GM11168 (cell line): ENCODE results near the gene LAMA3.

Experiments used
- in situ Hi-C: fragments of 300-500 bp; cut with MboI; formaldehyde crosslinking; loops from one replicate; pipeline ENCODE4 v1.12.0; 2022; ENCODE audit warnings: low sequenced_read_pairs; ENCODE audit not compliant: unreplicated experiment

LAMA3 gene

DNA sequence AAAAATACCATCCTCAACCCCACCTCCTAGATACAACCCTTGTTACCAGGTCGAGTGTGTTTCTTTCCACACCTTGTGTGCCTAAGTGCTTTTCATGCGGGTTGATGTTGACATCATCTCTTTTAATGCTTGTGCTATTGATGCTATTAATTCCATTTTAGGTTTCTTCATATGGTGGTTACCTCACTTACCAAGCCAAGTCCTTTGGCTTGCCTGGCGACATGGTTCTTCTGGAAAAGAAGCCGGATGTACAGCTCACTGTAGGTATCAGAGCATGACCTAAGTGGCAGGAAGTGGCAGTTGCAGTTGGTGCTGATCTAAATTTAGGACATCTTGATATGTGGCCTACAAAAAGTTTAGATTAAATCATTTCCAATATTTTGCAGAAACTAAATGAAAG is 175.4 kb downstream of the LAMA3 start:
- in situ Hi-C loops, result no loop called here

DNA sequence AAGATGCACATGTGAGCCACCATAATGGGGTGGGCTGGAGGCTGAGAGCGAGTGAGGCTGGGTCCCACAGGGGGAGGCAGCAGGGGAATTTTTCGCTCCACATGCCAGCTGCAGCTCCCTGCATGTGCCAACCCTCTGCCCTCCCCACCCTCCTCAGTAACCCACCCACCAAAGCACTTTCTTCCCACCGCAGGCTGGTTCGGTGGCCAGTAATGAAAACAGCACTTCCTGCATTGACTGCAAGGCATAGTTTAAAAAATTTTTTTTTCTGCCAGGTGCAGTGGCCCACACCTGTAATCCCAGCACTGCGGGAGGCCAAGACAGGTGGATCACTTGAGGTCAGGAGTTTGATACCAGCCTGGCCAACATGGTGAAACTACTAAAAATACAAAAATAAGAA is 177.8 kb downstream of the LAMA3 start:
- in situ Hi-C loops, result no loop called here

DNA sequence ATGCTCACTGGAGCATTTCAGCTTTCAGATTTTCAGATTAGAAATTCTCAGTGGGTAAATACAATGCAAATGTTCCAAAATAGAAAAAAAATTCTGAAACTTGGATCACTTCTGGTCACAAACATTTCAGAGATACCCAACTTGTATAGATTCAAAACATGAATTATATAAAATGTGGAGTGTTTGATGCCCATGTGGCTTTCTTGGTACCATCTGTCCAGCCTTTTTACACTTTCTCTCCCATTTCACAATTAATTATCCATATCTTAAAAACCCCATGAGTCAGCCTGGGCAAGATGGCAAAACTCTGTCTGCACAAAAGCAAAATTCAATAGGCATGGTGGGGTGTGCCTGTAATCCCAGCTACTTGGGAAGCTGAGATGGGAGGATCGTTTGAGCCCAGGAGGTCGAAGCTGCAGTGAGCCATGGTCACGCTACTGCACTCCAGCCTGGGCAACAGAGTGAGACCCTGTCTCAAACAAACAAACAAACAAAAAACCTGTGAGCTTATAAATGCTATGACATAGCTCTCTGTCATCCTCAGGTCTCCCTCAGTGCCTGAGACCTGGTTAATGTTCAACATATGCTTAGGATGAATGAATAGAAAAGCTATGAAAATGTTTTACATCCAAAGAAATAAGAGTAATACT is 179.0 kb downstream of the LAMA3 start:
- in situ Hi-C loops, result no loop called here

DNA sequence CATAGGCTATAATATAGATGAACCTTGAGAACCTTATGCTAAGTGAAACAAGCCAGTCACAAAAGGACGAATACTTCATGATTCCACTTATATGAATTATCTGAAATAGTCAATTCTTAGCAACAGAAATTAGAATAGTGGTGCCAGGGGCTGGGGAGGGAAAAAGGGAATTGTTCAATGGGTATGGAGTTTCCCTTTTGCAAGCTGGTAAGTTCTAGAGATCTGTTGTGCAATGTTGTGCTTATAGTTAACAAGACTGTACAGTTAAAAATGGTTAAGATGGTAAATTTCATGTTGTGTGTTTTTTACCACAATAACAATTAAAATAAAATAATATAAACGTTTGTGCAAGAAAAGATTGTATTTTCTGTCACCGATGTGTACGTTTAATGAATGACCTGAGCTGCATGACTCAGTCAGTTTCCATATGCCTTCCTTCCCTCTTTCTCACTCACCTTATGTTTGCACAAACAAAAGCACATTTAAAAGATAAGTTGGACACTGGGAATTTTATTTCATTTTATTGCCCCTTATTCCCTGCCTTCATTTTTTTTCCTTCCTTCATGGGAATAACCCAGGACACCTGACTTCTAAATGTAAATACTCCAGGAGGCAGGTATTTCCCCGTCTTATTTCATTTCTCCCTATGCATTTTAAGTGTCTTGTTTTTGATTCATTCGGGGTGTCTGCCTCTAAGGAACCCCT is 181.6 kb downstream of the LAMA3 start:
- in situ Hi-C loops, result no loop called here

DNA sequence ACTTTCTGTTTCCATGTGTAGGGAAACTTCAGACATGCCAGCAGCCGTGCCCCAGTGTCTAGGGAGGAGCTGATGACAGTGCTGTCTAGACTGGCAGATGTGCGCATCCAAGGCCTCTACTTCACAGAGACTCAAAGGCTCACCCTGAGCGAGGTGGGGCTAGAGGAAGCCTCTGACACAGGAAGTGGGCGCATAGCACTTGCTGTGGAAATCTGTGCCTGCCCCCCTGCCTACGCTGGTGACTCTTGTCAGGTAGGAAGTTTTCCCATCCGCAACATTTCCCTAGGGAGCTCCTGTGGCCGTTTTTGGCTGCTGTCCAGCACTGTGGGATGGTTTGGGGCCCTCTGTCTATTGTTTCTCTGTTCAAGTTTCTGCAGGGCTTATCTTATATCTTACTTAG is 182.2 kb downstream of the LAMA3 start:
- in situ Hi-C loops, result no loop called here

DNA sequence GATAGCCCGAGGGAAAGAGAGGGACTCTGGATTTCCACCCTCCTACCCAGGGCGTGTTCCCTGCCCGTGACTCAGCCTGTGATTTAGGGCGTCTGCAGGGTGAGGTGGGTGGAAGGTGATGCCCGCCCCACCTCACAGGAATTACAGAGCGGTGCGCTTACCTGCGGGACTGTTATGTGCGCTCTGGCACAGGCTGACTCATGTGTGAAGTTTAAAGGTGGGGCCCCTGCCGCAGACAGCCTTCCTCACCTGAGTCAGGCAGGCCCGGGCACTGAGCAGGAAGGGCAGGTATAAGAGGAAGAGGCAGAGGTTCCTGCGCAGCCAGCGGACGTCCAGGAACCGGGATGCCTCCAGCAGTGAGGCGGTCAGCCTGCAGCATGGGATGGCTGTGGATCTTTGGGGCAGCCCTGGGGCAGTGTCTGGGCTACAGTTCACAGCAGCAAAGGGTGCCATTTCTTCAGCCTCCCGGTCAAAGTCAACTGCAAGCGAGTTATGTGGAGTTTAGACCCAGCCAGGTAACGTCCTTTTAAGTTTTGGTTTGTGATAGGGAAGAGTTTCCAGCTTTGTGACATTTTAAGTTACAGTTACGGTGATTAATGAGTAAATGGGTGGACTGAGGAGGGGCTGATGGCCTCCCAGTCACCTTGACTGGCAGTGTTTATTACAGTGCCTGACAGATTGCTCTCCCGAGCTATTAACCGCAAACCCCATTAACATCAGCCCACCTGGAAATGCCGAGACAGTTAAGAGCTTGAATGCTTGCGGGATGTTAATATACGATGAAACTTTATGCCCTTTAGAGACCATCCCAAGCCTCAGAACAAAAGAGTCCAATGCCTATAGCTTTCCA is 183.7 kb downstream of the LAMA3 start:
- in situ Hi-C loops, result no loop called here

DNA sequence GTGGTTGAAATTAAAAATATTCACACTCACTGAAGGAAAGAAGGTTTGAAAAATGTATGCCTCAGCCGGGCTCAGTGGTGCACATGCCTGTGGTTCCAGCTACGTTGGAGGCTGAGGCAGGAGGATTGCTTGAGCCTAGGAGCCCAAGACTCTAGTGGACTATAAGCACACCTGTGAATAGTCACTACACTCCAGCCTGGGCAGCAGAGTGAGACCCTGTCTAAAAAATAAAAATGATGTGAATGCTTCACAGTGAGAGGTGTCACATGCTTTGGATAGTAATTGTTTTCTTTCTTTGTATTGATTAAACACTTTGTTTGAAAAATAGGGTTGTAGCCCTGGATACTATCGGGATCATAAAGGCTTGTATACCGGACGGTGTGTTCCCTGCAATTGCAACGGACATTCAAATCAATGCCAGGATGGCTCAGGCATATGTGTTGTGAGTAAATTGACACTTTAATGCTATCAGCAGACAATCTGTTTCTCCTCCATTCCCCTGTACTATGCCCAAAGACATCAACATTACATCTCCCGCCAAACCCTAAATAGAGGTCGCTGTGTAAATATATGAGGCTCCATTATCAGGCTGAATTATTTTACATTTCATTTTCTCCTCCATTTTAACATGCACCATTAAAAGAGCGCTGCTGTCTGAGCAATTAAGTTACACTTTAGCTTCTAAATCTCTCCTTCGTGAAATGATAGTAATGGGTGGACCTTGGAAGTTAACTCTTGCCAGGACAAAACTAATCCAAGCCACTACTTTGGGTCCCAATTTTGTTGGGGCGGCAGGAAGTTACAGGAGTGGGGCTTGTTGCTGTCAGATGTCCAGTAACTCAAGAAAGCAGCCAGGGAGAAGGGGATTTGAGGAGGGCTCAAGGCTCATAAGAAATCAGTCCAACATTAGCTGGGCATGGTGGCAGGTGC is 187.0 kb downstream of the LAMA3 start:
- in situ Hi-C loops, result no loop called here

DNA sequence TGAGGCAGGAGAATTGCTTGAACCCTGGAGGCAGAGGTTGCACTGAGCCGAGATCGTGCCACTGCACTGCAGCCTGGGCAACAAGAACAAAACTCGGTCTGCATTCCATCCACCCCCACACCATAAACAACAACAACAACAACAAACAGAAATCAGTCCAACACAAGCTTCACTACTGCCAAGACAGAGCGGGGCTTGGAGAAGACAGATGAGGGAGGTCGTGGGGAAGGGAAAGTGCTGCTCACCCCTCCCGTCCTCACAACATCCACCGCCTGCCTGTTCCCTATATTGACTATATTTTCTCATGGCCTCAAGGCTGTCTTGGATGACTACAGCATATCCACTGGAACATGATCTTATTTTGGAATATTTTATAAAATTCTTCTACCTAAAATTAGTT is 187.7 kb downstream of the LAMA3 start:
- in situ Hi-C loops, result no loop called here

DNA sequence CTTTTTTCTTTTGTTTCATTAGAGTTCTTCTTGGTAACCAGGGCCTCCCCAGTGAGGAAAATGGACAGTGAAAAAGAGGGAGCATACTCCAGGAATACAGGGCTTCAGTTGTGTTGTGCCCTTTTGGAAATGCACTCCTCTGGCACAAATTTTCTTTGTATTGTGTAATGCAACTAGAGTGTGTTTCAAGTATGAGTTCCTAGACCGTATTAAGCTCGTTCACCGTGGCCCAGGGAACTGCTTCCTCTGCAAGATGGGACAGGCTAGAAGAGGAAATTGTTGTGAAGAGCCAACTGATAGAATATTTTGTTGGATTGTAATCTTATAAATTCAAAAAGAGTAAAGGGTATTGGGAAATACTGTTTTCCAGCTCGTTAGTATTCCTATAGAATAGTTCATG is 188.1 kb downstream of the LAMA3 start:
- in situ Hi-C loops, result no loop called here

DNA sequence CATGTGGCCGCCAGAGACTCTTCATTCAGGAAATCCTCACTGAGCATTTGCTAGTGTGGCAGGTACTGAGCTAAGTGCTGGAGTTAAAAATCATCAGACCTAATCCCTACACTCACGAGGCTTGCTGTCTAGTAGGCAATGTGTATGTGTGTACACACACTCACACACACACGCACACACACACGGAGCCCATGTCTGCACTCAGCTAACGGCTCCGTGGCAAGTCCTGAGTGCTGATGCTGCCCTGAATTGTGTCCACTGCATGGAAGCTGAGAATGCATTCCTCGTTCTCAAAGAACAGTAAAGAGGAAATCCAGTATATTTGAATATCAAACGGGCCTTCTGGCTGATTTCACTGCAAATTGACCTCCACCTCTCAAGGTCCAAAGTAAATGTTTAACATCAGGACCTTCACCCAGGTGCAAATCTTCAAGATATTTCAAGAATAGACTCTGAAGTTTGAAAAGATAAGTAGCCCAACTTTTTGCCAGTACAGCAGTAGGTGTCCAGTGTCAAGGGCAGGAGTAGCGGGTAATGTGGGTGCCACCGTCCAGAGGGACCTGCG is 189.2 kb downstream of the LAMA3 start:
- in situ Hi-C loops, result no loop called here

DNA sequence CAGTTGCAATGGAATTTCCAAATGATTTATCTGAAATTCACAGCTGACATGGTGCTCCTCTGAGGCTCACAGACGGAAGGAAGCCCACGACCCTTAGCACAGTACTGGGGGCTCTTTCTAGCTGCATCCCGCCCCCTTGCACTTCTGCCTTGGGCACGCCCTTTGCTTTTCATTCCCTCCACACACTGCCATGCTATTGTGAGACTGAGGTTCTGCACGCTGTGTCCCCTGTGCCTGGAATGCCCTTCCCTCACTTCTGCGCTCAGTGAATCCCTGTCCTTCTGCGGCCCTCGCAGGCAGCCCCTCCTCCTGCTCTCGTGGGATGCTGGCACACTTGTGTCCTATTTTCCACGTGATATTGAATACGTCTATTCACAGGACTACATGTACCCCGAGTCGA is 189.9 kb downstream of the LAMA3 start:
- in situ Hi-C loops, result no loop called here

DNA sequence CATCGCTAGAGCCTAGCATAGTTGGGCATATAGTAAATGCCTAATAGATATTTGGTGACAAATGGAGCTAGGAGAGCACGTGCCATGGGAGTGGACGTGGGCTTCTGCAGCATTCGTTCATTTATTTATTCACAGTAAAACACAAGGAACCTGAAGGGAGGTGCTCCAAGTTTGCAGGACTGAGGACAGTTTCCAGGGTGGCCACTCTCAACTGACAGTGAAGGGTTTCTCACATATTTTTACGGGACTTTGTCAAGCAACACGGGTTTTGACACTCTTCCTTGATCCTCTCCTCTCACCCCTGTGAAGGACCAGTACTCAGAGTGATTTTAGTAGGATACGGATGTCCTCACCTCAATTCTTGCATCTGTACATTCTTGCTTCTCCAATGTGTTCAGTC is 190.3 kb downstream of the LAMA3 start:
- in situ Hi-C loops, result no loop called here

DNA sequence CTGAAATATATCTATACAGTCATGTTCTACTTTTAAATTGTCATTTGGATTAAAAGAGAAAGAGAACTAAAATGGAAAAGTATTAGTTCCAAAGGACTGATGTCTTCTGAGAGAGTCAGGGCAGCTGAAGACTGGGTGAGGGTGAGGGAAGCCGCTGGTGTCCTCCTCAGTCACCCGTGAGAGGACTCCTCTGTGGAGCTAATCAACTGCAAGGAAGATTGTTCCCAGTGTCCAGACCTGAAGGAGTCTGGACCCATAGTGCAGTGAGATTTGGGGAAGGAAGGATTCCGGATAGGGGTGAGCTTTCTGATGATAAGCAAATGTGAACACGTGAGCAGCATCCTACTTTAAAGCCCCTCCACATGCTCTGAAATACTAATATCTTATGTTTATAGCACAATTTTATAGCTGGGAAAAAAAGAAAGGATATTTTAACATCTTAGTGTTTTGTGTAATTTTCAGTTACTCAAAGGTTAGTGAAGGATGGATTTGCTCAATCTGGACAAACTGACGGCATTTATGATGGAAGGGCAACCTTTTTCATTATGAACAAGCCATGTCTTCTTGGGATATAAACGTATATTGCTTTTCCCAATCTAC is 190.8 kb downstream of the LAMA3 start:
- in situ Hi-C loops, result no loop called here

DNA sequence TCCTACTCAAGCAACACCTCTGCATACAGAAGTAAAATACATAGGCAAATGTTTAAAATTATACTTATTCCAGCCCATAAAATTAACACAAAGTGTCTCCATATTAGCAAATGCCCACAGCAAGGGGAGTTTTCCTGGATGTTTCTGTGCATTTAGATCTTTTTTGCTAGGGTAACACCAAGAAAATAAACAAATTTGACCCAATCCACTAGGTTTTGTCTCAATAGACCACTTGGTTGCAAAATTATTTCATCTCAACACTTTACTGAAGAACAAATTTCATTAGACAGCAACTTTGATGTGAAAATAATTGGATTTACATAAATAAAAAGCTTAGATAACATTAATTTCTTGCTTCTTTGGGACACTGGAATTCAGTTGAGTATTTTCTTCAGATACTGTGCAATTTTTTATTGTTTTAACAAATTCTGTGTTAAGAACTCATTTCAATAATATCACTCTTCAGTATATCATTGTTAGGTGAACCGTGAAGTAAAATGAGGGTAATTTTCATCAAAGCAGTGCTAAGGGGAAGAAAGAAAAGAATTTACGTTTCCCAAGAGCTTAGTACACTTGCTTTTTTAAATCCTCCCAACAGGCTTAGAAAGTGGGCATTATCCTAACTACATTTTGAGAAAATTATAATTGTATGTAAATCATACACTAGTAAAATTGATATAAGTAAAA is 191.8 kb downstream of the LAMA3 start:
- in situ Hi-C loops, result no loop called here

DNA sequence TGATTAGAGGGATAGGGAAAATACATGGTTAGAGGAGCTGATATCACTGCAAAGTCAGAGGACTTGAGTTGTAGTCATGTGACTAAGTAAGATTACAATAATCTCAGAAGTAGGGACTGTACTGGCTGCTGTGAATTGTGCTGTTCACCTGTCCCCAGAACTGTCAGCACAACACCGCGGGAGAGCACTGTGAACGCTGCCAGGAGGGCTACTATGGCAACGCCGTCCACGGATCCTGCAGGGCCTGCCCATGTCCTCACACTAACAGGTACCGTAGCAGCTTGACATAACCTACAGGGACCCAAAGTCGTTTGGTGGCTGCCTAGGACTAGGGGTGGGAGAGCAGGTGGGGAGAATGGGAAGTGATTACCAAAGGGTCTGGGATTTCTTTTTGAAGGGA is 192.5 kb downstream of the LAMA3 start:
- in situ Hi-C loops, result no loop called here

DNA sequence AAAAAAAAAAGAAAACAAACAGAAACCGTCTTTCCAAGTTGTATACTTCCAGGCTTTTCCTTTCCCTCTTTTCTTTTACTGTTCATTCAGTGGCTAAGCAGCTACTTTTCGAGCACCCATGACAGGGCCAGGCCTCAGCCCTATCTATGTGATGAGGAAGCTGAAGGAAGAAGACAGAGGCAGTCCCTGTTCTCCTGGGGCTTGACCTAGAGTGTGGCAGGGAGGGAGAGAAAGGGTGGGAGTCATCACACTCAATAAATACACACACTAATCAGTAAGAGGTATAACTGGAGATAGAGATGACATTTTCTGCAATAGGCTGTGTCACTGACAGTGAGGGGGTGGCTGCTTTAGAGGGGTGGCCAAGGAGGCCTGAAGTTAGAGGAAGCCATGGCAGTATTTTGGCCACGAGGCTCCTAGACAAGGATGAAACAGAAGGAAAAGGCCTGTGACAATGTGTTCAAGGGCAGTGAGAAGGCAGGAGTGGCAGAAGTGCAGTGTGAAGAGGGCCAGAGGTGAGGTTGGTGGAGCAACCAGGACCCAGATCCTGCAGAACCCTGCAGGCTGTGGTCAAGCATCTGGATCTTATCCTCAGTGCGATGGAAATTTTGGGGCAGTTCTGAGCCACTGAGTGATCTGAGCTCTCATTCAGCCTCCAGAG is 193.5 kb downstream of the LAMA3 start:
- in situ Hi-C loops, result no loop called here

DNA sequence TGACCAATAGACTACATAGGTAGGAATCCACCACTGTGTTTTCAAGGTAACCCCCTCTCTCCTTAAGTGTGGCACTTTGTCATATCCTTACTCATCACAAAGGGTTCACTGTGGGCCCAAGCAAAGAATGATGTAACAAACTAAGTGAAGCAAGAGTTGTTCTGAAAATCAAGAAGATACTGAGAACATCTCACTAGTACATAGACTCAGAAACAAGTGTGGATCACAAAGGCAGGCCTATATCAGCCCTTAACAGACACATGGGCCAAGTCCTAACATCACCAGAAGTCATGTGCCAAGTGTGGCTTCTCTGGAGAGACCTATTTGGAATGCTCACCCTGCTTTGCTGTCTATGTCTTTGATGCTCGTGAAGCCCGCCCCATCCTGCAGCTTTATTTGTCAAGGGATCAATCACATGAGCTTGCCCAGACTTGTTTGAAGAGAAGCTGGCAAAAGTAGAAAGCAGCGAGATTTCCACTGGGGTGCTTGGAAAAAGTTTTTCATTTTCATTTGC is 194.1 kb downstream of the LAMA3 start:
- in situ Hi-C loops, result no loop called here

DNA sequence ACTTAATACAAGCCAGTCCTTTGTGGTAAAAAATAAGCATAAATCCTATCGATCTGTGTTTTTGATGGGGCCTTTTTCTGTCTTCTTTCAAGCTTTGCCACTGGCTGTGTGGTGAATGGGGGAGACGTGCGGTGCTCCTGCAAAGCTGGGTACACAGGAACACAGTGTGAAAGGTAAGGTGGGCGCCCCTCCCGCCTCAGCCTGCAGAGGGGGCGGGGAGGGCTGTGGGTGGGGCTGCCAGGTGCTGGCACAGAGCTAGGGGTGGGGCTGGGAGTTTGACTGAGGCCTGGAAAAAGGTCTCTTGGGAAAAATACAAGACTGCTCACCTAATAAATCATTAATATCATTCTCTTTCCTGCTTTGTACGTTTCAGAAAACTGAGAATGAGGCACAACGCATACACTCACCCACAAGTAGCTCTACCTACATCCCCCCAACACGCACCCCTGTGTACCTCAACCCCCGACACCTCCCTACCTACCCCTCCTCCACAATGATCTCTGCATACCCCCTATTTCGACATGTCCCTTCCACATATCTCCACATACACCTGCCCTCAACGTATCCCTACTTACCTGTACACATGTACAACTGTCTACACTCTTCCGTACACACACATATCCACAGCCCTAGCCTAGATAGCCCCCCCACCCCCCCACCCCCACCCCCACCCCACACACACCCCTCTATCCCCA is 195.6 kb downstream of the LAMA3 start:
- in situ Hi-C loops, result no loop called here
